ENCODE data around the gene CCNJL.

GRCh38 chr5:160245506-160246086 lies 66.8 kb downstream of the CCNJL start:
- TF ChIP-seq POLR2A (IDR thresholded peaks at IDR 0.05; ENCODE audit: low read length) (no peak), GATA1 (IDR thresholded peaks at IDR 0.05; ENCODE audit: low read depth, low read length) (no peak)

Data from erythroblast (primary cell).